Measurements from ENCODE around the gene ATXN7L1.
A peak's percentile ranks its signal among the peaks of the same experiment; 100 is the strongest.
"Not testable (repeated sequence)": the region's sequence is repeated elsewhere in the genome, so short reads cannot be mapped to it uniquely, and the experiment has no call there.

Gene ATXN7L1

DNA sequence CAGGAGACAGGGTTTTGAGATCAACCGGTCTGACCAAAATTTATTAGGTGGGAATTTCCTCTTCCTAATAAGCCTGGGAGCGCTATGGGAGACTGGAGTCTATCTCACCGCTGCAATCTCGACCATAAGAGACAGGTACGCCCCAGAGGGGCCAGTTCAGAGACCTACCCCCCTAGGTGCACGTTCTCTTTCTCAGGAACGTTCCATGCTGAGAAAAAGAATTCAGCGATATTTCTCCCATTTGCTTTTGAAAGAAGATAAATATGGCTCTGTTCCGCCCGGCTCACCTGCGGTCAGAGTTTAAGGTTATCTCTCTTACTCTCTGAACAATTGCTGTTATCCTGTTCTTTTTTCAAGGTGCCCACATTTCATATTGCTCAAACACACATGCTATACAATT, 179.2 kb downstream of the ATXN7L1 start:
- DNase-seq, result not testable (repeated sequence)

DNA sequence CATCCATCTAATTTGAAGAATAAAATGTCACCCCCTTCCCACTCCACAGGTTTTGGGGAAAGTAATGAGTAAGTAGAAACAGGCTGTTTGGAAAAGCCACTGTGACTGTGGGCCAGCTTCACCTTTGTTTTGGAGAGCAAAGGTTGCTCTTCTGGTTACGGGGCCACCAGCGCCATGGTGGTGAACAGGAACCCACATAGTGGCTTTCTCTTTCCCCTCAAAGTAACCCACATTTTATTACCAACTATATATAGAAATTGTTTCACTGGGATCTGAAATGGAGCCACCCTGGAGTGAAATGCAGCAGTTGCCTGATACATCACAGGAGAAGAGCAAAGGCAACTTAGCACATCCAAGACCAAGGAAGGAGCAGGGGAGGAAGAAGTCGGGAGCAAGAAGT, 182.8 kb downstream of the ATXN7L1 start:
- peak in 1 of 5 donors; percentile 20 for DNase-seq

DNA sequence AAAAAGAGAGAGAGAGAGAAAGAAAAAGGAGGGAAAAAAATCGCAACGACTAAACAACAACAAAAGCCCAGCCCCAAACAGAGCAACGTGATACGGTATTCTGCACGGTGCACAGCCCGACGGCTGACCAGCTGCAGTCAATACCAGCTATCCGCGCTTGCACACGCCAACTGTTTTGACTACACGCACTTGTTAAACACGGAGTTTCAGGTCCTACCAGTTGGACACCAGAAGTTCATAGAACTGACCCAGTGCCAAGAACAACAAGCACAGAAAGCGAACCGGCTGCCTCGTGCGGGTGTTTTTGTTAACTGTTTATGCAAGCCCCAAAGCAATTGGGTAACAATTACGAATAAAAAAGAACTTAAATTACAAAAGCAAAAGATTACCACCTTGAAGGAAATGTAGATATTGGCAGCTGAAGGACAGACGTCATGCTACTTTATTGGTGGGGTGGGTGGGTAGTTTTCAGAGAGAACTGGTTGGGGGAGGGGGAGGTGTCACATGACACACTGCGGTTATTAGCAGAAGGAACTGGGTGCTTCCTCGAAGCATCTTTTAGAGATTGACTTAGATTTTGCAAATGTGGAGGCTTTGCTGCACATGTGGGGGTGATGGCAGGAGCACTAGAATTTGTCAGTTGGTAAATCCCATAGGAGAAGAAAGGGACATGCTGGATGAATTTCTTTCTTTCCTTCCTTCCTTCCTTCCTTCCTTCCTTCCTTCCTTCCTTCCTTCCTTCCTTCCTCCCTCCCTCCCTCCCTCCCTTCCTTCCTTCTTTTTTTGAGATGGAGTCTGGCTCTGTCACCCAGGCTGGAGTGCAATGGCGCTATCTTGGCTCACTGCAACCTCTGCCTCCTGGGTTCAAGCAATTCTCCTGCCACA, 184.5 kb downstream of the ATXN7L1 start:
- peak; percentile 59 to 86 (median 72) for DNase-seq

DNA sequence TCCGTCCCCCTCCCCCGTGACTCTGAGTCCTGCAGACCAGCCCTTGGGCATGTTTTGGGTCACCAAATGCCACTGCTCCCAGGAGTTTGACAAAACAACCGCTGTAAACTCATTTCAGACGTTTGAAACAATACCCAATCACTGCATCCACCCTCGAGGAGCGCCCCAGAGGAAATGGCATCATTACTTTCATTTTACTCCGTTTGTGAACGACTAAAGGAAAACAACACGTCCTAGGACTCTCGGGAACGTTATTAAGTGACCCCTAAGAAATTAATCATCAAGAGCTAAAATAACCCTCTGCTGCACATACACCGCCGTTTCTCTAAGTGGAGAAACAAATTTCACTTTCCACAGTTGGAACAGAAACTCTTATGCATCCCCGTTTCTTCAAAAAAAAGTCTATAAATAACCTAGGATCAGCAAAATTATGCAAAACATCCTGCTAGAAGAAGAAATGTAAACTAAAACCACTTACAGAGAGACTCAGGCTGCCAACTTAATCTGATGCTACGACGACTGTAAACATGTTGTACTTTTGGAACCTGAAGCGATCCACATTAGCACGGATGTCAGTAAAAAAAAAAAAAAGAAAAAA, 185.2 kb downstream of the ATXN7L1 start:
- DNase-seq, result peak in 3 of 5 donors; percentile 17 to 83 (median 37)

DNA sequence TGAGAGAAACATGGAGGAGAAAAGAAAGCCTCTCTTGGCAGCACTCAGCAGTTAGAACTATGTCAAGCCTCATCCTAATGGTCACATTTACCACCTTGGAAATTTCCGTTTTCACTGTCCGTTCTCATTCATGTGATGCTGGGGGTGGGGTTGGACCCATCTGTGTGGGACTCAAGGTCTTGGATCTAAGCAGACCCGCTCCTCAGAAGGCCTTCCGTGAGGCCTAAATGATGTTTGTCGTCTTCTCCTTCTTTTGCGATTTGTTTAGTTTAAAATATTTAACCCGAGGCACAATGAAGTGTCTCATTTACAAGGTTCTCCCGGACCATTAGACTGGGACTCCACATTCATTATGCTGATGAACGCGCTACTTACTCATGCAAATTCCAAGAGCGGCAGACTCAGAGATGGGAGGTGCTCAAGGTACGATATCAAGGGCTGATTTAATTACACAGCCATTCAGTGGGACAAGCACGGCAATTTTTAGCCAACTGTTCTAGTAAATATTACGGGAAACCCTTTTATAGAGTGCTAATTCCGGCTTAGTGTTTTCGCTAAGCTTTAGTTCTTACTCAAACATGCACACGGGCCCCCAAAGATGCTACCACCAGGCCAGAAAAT, 186.0 kb downstream of the ATXN7L1 start:
- no peak for DNase-seq

DNA sequence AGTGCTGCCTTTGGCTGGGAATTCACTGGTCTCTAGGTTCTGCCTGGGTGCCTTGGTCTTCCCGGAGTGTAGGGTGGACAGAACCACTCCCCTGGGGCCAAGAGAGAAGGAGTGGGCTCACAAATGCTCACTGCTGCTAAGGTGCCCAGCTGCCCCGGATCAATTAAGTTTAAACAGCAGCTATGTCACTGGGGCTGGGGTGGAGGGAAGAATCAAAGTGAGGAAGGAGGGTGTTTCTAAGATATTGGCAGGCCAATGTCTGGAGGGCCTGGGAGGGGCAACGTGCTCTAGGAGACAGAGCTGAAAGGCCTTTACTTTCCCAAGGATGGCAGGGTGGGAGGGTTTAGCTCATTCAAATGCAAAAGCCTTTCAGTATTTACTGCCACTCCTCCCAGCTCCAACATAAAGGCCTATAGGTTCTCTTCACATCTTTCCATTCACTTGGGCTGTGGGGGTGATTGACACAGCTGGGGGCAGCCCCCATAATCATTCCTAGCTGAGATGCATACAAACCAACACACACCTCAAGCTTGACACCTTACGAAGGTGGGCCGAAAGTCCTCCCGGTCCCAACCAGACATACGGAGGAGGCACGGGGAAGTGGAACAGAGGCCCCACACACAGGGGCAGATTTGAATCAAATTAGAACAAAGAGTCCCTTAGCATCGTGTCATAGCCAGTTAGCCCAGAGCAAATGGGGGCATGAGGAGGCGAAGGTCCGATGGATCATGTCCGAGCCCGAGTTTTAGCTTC, 187.2 kb downstream of the ATXN7L1 start:
- DNase-seq, result no peak

DNA sequence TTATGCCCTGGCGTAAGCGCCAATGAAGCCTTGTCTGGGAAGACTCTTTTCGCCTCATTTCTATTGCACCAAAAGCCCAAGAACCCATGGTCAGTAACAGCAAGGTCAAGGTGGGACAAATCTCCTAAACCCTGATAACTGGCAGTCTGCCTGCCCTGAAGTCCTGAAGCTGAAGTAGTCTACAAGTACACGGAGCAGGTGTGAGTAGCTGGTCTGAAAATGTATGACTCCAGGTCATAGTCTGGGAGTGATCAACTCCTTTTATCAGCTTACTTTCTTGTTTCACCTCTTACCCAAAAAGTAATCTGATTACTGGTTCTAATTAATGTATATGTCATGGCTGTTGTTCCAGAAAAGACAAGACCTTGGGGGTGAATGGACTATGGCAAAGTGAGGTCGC, 187.8 kb downstream of the ATXN7L1 start:
- DNase-seq, result no peak

DNA sequence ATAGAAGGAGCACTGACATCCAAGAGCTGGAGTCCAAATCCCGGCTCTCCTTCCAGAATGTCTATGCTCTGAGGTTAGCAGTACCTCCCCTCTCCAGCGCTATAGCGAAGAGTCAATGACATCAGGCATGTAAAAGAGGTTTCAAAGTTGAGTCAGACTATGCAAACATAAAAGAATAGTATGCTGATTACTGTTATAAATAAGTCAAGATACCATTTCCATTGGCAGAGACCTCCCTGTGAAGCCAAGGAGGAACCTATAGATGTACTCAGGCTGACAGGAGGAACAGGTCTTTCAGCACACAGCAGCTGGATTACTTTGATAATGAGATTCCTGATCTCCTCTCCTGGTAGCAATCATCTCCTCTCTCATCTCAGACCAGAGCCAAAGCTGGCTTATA, 191.2 kb downstream of the ATXN7L1 start:
- DNase-seq, result no peak

DNA sequence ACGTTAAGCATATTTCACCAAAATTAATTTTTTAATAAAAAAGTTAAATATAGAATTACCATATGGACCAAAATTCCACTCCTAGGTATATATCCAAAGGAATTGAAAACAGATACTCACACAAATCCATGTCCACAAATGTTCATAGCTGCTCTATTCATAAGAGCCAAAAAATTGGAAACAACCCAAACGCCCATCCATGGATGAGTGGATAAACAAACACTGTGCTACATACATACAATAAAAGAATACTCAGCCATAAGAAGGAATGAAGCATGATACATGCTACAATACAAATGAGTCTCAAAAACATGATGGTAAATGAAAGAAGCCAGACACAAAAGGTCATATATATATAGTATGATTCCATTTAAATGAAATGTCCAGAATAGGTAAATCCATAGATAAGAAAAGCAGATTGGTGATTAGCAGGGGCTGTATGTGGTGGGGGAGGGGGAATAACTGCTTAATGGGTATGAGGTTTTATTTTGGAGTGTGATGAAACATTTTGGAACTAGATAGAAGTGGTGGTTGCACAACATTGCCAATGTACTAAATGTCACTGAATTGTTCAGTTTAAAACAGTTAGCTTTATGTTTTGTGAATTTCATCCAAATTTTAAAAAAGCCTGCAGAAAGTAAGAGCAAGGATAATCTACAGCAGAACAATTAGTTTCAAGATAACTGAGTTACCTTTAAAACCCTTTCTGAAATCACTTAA, 193.9 kb downstream of the ATXN7L1 start:
- DNase-seq, result no peak

DNA sequence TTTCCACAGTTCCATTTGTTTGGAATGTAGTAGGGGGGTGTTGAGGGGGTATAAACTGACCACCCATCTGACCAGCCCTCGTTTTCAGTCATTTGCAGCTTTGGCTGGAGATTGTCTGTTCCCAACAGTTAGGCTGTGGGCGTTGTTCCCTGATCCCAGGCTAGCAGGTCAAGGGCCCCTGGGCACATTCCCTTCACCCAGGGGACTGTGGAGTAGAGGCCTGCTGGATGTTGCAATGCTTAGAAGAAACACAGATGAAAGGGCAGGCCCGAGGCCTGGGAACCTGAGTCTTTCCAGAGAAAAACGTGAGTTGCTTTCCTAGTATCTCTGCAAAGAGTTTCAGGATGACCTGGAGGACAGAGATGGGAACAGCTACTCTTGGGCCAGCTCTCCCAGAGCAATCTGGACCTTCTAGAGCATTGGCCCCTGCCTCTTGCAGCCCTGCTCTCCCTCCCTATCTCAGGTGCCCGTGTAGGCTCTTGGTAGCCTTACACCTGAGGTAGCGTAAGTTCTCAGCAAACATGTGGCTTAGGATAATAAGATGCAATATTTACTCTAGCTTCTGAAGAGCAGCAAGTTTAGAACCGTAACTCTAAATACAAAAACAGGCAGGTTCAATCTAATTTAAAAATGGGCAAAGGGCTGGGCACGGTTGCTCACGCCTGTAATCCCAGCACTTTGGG, 195.8 kb downstream of the ATXN7L1 start:
- DNase-seq, result no peak

DNA sequence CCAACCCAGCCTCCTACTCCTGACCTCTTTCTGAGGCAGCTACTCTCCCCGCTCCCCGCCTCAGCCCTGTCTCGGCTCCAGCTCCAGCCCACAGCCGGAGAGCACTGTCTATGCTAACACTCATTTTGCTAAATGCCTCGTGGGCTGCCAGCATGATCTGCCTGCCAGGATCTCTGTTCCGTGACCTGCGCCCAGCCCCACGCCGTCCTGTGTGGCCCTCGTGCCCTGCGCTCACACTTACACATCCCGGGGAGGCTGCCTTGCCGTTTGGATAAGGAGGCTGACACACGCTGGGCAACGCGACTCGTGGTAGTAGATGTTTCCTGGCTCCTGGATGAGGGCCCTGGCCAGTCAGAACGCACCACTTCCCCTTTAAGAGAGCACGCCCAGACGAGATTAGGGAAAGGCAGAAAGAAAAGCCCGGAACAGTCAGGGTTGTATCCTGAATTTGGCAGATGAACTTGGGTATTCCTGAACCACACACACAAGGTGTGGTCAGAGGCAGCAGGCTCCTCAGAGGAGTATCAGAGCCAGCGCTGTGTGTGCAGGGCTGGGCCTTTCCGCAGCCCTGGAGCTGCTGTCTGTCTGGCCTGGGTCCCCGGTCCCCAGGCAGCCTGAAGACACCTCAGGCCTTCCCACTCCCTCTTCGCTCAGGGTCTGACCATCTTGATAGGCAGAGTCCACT, 197.4 kb downstream of the ATXN7L1 start:
- peak in 1 of 5 donors; percentile 52 for DNase-seq

DNA sequence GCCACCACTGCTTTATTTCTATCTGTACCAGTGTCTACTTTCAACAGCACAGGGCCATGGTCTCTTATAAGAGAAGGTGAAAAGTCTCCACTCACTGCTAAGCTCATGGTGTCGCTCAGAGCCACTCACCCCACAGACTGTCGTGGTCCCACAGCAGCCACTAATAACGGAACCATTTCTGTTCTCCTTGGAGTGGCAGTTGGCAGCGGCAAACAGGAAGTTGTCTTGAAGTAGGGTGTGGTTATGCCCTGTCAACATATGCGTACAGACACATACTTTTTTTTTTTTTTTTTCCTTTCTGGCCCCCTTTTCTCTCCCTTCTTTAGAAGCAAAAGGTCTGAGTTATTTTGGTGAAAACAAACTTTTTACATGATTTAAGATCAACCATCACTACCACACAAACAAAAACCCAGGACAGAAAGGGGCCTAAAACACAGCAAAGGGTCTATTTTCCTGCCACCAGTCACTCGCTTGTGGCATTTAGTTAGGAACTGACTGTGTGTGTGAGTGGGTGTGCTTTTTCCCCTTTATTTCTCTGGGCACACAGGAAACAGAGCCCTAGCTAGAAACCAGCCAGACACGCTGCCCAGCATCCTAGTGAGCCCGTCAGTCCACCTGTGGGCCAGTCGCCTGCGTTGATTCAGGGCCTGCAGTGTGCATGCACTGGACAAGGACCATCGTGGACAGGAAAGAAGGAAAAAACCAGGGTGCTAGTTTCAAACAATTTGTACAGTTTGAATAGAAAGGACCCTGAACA, 198.4 kb downstream of the ATXN7L1 start:
- peak; percentile 24 to 93 (median 45) for DNase-seq

DNA sequence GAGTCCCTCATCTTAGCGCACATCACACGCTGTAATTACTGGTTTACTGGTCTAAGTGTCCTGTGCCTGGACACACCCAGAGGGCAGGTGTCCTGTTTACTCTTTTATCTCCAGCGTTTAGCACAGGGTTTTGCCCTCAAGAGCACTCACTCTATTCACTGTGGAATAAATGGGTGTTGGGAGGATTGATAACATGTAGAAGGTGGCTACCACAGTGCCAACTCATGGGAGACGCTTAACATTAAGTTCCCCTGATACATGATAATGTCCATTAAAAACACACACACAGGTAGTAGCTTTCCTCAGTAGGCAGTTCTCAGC, 199.0 kb downstream of the ATXN7L1 start:
- DNase-seq, result no peak

DNA sequence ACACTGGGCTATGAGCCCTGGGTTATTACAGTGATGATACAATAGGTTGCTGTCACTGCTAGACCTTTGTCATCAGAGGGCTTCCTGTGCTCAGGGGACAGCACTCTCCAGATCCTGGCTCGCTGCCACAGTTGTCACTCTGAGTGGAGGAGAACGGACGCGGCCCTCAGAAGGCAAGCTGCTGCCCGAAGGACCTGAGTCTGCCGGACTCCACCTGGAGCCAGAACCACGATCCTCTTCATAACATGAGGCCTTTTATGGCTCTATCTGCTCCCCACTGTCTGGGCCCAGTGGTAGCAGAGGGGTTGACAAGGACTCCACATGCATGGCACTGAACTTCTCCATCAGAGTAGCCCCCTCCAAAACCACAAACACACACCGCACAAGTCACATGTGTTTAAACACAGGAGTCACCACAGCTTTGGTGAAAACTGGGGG, 200.4 kb downstream of the ATXN7L1 start:
- DNase-seq, result peak; percentile 20 to 79 (median 46)

DNA sequence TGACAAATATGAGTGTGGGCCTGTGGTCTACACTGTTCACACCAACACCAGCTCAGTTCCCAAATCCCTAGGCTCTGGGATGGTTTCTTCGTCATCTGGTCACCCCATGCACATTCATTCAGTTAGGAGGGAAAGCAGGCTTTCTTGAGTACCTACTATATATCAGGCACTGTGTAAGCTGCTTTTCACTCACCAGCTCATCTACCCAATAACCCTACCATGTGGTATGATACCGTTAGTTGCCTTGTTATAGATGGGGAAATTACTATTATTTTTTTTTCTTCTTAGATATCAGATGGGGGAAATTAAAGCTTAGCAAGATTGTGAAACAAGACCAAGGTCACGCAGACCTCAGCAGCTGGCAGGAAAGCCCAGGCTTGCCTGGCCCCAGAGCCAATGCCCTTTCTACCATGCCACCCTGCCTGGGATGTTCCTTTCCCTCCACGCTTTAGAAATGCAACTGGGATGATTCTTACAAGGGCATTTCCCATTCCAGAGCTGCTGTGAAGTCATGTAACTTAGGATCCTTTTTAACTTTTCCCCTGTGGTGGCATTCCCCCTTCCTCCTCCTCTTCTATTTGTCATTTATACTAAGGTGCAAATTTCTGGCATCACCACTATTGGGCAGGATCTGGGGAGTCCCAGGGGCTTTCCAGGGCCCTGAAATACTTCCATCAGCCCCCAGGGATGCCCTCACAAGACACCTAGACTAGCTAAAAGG, 202.0 kb downstream of the ATXN7L1 start:
- DNase-seq, result no peak

DNA sequence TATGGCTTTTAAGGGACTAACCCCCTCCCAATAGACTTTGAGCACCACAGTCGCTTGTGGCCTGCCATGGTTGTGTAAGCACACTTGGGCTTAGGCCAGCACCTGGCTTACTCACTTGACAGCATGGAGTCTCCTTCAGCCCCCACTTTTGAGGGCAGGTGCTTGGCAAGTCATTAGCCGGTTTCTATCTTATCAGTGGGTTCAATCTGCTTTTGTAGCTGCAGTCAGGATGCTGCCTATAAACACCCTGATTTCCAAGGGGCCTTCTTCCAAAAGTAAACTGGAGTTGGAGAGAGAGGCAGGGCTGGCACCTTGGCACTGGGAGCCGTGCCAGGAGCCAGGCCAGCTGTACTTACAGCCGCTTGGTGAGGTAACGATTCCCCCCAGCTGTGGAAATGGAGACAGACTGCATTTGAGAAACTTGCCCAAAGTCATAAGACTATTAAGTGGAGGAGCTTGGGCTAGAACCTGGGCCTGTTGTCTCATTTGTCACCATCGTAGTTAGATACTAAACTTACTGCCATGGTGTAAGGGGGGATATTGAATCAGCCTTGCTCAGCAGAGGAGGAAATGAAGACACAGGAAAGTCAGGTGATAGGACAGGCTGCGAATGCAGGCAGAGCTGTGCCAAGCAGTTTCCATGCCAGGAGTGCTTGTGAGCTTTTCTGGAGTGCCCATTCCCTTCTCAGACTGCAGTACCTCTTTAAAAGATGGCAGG, 202.9 kb downstream of the ATXN7L1 start:
- no peak for DNase-seq

DNA sequence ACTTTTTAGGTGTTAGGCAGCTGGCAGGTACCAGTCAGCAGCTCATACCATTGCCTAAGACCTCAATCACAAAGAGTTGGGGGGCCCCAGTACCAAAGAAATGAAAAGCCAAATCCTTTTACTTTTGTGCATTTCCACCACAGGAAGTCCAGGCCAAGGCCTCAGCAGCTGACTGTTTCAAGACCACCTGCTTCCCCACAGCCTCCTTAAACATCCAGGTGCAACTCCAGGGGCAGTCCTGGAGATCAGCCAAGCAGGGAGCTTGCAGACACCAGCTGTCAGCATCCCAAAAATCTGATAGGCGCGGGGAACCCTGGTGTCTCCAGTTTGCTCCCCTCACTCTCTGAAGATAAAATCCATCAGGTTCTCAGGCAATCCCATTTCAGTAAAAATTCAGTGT, 203.6 kb downstream of the ATXN7L1 start:
- no peak for DNase-seq

DNA sequence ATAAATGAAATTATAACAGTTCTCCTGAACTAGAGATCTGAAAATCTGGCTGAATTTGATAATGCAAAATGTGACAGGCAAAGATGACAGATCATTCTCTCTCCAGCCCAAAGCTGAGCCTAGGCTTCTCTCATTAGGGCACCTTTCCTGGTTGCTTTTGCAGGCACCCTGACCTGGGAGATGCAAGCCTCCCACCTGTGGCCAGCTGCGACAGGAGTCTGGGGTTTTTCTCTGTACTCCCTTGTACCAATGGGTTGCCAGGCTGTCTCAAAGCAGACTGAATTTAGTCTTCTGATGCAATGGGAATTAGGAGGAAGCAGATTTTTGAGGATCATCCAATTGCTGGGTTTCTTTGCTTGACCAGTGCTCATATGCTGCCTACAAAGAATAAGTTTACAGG, 210.1 kb downstream of the ATXN7L1 start:
- no peak for DNase-seq

DNA sequence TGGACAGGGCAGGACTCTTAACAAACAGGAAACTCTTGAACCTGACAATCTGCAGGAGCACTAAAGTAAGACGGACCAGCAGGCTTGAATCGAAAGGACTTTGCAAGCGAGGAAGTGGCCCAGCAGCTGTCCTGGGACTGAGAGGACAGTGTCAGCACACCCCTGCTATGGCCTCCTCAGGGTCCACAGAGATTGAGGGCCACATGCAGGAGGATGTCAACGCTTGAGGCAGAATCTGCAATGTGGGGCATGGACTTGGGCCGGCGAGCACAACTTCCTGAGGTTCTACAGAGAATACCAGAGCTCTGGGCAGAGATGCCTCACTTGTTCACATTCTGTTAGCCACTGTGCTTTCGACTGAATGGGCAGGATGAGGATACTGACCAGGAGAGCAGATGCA, 210.7 kb downstream of the ATXN7L1 start:
- DNase-seq, result no peak
